ENCODE data around the gene HEXA.

- no peak for TF ChIP-seq CTCF (IDR thresholded peaks at IDR 0.05)
- no peak for TF ChIP-seq POLR2A (IDR thresholded peaks at IDR 0.05)
- peak in 1 of 2 donors; percentile 23 for TF ChIP-seq EP300 (IDR thresholded peaks at IDR 0.05)
These were observed 36.0 kb downstream of the HEXA start for GRCh38 chr15:72339777-72340177.
